NT2/D1 (cell line): ENCODE data around the gene TTC19.
"Not testable (repeated sequence)": the region's sequence is repeated elsewhere in the genome, so short reads cannot be mapped to it uniquely, and the experiment has no call there.

Experiments used
- DNase-seq: peaks from one replicate; pipeline ENCODE4 v3.0.0-alpha.2; 2011; ENCODE audit warnings: low read depth, low spot score
- H3K27me3 ChIP-seq: 2 replicates; pipeline ENCODE4 v1.6.0; 2011; ENCODE audit warnings: mild to moderate bottlenecking; ENCODE audit not compliant: insufficient read length, insufficient read depth
- H3K36me3 ChIP-seq: 2 replicates; pipeline ENCODE4 v1.6.1; 2011; ENCODE audit warnings: mild to moderate bottlenecking, low read length, mixed read lengths; ENCODE audit not compliant: insufficient read depth, insufficient read length
- H3K4me1 ChIP-seq: 2 replicates; pipeline ENCODE4 v1.5.1; 2011; ENCODE audit not compliant: insufficient read depth, insufficient read length
- H3K4me3 ChIP-seq: 2 replicates; pipeline ENCODE4 v1.5.1; 2011; ENCODE audit warnings: low read depth; ENCODE audit not compliant: insufficient read length
- H3K9ac ChIP-seq: 2 replicates; pipeline ENCODE4 v1.6.0; 2011; ENCODE audit warnings: low read depth; ENCODE audit not compliant: insufficient read length
- H3K9me3 ChIP-seq: 2 replicates; pipeline ENCODE4 v1.5.1; 2011; ENCODE audit warnings: mild to moderate bottlenecking, low read length; ENCODE audit not compliant: insufficient read depth
- SUZ12 ChIP-seq: IDR thresholded peaks from 2 replicates; pipeline ENCODE4 v1.6.1; 2011; ENCODE audit not compliant: insufficient read length, insufficient read depth; ENCODE audit errors: extremely low read depth
- YY1 ChIP-seq: IDR thresholded peaks from 2 replicates; pipeline ENCODE4 v1.6.1; 2011; ENCODE audit not compliant: insufficient read length, insufficient read depth
- ZNF274 ChIP-seq: IDR thresholded peaks from 2 replicates; pipeline ENCODE4 v1.6.1; 2011; ENCODE audit warnings: mild to moderate bottlenecking, low read depth, low read length

Gene TTC19

GRCh38 chr17:15973834-15974233 lies 25.8 kb upstream of the TTC19 start:
- H3K27me3 ChIP-seq, result no peaks in the 10 kb centered on the region
- H3K36me3 ChIP-seq, result peaks cover 31% of the 10 kb centered on the region
- H3K4me3 ChIP-seq, result no peak overlapping the region
- TF ChIP-seq SUZ12, result no peak
- no peak for TF ChIP-seq YY1
- TF ChIP-seq ZNF274, result no peak
- no peak for DNase-seq
- no peak overlapping the region for H3K9ac ChIP-seq
- H3K4me1 ChIP-seq, result peaks cover under 1% of the 10 kb centered on the region
- no peaks in the 10 kb centered on the region for H3K9me3 ChIP-seq

- H3K36me3 ChIP-seq, result peaks cover 51% of the 10 kb centered on the region
- no peak for DNase-seq
- no peak for TF ChIP-seq ZNF274
- no peak for TF ChIP-seq YY1
- TF ChIP-seq SUZ12, result no peak
- no peak overlapping the region for H3K4me3 ChIP-seq
- H3K4me1 ChIP-seq, result no peaks in the 10 kb centered on the region
- no peaks in the 10 kb centered on the region for H3K27me3 ChIP-seq
- H3K9ac ChIP-seq, result no peak overlapping the region
- peaks cover 16% of the 10 kb centered on the region; the same call in 1 of the 2 replicates for H3K9me3 ChIP-seq
These were observed 21.7 kb upstream of the TTC19 start for GRCh38 chr17:15977894-15978293.

GRCh38 chr17:15978606-15979005 lies 21.0 kb upstream of the TTC19 start:
- Histone ChIP-seq H3K9ac (no peak overlapping the region), H3K27me3 (no peaks in the 10 kb centered on the region), H3K4me3 (no peak overlapping the region), H3K36me3 (peaks cover 51% of the 10 kb centered on the region), H3K9me3 (peaks cover 16% of the 10 kb centered on the region; the same call in 1 of the 2 replicates), H3K4me1 (no peaks in the 10 kb centered on the region)
- TF ChIP-seq ZNF274 (no peak), YY1 (no peak), SUZ12 (no peak)
- no peak for DNase-seq

- H3K9me3 ChIP-seq, result peaks cover 16% of the 10 kb centered on the region; the same call in 1 of the 2 replicates
- H3K36me3 ChIP-seq, result peaks cover 53% of the 10 kb centered on the region
- not testable (repeated sequence) for H3K9ac ChIP-seq, DNase-seq, H3K27me3 ChIP-seq, H3K4me1 ChIP-seq, H3K4me3 ChIP-seq
These were observed 20.6 kb upstream of the TTC19 start for GRCh38 chr17:15979013-15979412.

GRCh38 chr17:15981208-15981607 lies 18.4 kb upstream of the TTC19 start:
- Histone ChIP-seq H3K36me3 (peaks cover 58% of the 10 kb centered on the region), H3K9me3 (peaks cover 16% of the 10 kb centered on the region; the same call in 1 of the 2 replicates), H3K9ac (no peak overlapping the region), H3K4me1 (no peaks in the 10 kb centered on the region), H3K27me3 (no peaks in the 10 kb centered on the region), H3K4me3 (no peak overlapping the region)
- no peak for TF ChIP-seq SUZ12
- TF ChIP-seq ZNF274, result no peak
- no peak for TF ChIP-seq YY1
- DNase-seq, result no peak

GRCh38 chr17:15981646-15982580 lies 17.7 kb upstream of the TTC19 start:
- no peak overlapping the region for H3K9ac ChIP-seq
- H3K9me3 ChIP-seq, result peaks cover 16% of the 10 kb centered on the region; the same call in 1 of the 2 replicates
- peaks cover 57% of the 10 kb centered on the region for H3K36me3 ChIP-seq
- no peak for DNase-seq
- no peaks in the 10 kb centered on the region for H3K4me1 ChIP-seq
- TF ChIP-seq YY1, result no peak
- TF ChIP-seq ZNF274, result no peak
- TF ChIP-seq SUZ12, result no peak
- no peak overlapping the region for H3K4me3 ChIP-seq
- H3K27me3 ChIP-seq, result no peaks in the 10 kb centered on the region

- H3K4me1 ChIP-seq, result no peaks in the 10 kb centered on the region
- H3K4me3 ChIP-seq, result no peak overlapping the region
- H3K9me3 ChIP-seq, result peaks cover 7% of the 10 kb centered on the region
- no peak for DNase-seq
- no peak overlapping the region for H3K9ac ChIP-seq
- TF ChIP-seq YY1 (no peak), ZNF274 (no peak), SUZ12 (no peak)
- H3K27me3 ChIP-seq, result no peaks in the 10 kb centered on the region
- H3K36me3 ChIP-seq, result peaks cover 29% of the 10 kb centered on the region
These were observed 3.3 kb upstream of the TTC19 start for GRCh38 chr17:15996322-15996721.

GRCh38 chr17:15998031-15998562 lies 1.5 kb upstream of the TTC19 start:
- no peaks in the 10 kb centered on the region for H3K4me1 ChIP-seq
- H3K27me3 ChIP-seq, result no peaks in the 10 kb centered on the region
- TF ChIP-seq ZNF274 (no peak), SUZ12 (no peak), YY1 (no peak)
- peaks cover 24% of the 10 kb centered on the region for H3K9me3 ChIP-seq
- no peak for DNase-seq
- H3K9ac ChIP-seq, result no peak overlapping the region
- peaks cover 41% of the 10 kb centered on the region for H3K36me3 ChIP-seq
- H3K4me3 ChIP-seq, result no peak overlapping the region
